HCT116 (cell line): ENCODE data around the gene CDKAL1.

Experiments
- CEBPB ChIP-seq: IDR thresholded peaks from 2 replicates; pipeline ENCODE4 v1.6.1; 2012; ENCODE audit warnings: low read depth
- CTCF ChIP-seq, 3 experiments: fragments of 200-600 bp in 1 of 3; sonication (generic) in 1 of 3; IDR thresholded peaks in 2 of 3; conservative IDR thresholded peaks in 1 of 3; 2 replicates each; pipeline ENCODE4 v1.5.1; 2012 to 2017; ENCODE audit warnings: low read depth in 2 of 3, low read length in 2 of 3, antibody characterized with exemption in 1 of 3, borderline replicate concordance in 1 of 3, control low read depth in 1 of 3, mild to moderate bottlenecking in 1 of 3, mixed read lengths in 1 of 3, mixed run types in 1 of 3, moderate library complexity in 1 of 3; ENCODE audit not compliant: insufficient read depth in 1 of 3
- EZH2 ChIP-seq: fragments of 200-600 bp; sonication (generic); IDR thresholded peaks from 2 replicates; pipeline ENCODE4 v1.6.1; 2017; ENCODE audit warnings: antibody characterized with exemption, mixed run types
- RAD21 ChIP-seq: IDR thresholded peaks from 2 replicates; pipeline ENCODE4 v1.6.1; 2012; ENCODE audit warnings: low read depth, mild to moderate bottlenecking
- REST ChIP-seq: IDR thresholded peaks from 2 replicates; pipeline ENCODE4 v1.6.1; 2012; ENCODE audit warnings: low read depth
- YY1 ChIP-seq: IDR thresholded peaks from 2 replicates; pipeline ENCODE4 v1.6.1; 2011; ENCODE audit warnings: low read length, low read depth, moderate library complexity, mild to moderate bottlenecking; ENCODE audit not compliant: insufficient replicate concordance; ENCODE audit errors: extremely low read depth

GRCh38 chr6:21277601-21278374 lies 743.5 kb downstream of the CDKAL1 start:
- TF ChIP-seq CTCF (IDR thresholded peaks at IDR 0.05 in 2 of 3, conservative IDR thresholded peaks at IDR 0.05 in 1 of 3; ENCODE audit: borderline replicate concordance in 1 of 3, insufficient read depth in 1 of 3, low read depth in 2 of 3, low read length in 2 of 3) (no peak), YY1 (no peak), REST (no peak), EZH2 (no peak), RAD21 (no peak), CEBPB (no peak)
